Measurements from ENCODE around the gene RPUSD1.

Gene RPUSD1

DNA sequence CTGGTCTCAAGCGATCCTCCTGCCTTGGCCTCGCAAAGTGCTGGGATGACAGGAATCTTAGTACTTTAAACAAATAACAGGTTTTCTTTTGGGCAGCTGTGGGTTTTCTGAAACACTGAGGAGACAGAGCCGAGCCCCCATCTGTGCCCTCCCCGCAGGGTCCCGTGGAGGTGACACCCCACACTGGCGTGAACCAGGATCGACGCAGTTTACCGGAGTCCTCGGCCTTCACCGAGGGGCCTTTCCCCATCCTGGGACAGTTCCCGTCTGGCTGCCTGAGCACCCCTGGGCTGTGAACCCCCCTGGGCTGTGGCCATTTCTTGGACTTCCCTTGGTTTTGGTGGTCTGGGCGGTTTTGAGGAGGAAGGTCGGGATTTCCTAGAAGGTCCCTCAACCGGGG, 27.7 kb upstream of the RPUSD1 start:
- no peaks in the 10 kb centered on the region for H3K27me3 ChIP-seq (ENCODE audit: low read length)
- no peaks in the 10 kb centered on the region for H3K36me3 ChIP-seq (ENCODE audit: low read length)
- no peaks in the 10 kb centered on the region for H3K9me2 ChIP-seq (replicated peaks; ENCODE audit: insufficient read depth, low read length)
- no peaks in the 10 kb centered on the region for H4K20me1 ChIP-seq (ENCODE audit: low read depth, low read length)
- H3K4me2 ChIP-seq (ENCODE audit: low read depth, low read length, poor library complexity, severe bottlenecking) = no peak overlapping the region
- no peak overlapping the region for H3K9ac ChIP-seq (ENCODE audit: low read length)
- no peaks in the 10 kb centered on the region for H3K79me2 ChIP-seq (ENCODE audit: insufficient read depth, low read length)
- no peak overlapping the region for H3K4me3 ChIP-seq (ENCODE audit: insufficient read depth, low read length, poor library complexity, severe bottlenecking)
- H3K9me3 ChIP-seq (ENCODE audit: insufficient read depth, low read length) = no peaks in the 10 kb centered on the region
- H2AFZ ChIP-seq (ENCODE audit: low read depth, low read length, severe bottlenecking) = no peak overlapping the region
- TF ChIP-seq, protein P1, sequence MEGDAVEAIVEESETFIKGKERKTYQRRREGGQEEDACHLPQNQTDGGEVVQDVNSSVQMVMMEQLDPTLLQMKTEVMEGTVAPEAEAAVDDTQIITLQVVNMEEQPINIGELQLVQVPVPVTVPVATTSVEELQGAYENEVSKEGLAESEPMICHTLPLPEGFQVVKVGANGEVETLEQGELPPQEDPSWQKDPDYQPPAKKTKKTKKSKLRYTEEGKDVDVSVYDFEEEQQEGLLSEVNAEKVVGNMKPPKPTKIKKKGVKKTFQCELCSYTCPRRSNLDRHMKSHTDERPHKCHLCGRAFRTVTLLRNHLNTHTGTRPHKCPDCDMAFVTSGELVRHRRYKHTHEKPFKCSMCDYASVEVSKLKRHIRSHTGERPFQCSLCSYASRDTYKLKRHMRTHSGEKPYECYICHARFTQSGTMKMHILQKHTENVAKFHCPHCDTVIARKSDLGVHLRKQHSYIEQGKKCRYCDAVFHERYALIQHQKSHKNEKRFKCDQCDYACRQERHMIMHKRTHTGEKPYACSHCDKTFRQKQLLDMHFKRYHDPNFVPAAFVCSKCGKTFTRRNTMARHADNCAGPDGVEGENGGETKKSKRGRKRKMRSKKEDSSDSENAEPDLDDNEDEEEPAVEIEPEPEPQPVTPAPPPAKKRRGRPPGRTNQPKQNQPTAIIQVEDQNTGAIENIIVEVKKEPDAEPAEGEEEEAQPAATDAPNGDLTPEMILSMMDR (IDR thresholded peaks at IDR 0.05; ENCODE audit: insufficient read depth, low read length, poor library complexity, severe bottlenecking) = no peak
- TF ChIP-seq EZH2phosphoT487 (conservative IDR thresholded peaks at IDR 0.05; ENCODE audit: low read length) = no peak
- no peaks in the 10 kb centered on the region for H3F3A ChIP-seq (ENCODE audit: insufficient read depth)
- H3K27ac ChIP-seq (ENCODE audit: low read depth, low read length) = no peak overlapping the region

DNA sequence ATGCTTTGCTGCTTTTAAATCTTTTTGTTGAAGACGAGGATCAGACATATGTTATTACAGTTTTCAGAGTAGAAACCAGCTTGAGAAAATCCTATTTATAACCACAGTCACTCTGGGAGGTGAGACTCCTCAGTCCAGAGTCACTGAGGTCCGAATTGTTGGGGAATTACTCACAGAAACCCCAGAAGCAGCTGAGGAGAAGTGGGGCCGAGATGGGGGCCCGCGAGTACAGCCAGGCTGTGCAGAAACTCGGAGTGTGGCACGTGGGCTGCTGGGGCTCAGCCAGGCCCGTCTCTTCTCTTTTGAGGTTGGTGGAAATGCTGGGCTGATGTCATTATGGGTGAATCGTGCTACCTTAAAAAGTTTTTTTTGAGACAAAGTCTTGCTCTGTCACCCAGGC, 26.8 kb upstream of the RPUSD1 start:
- Histone ChIP-seq H3K4me2 (ENCODE audit: low read depth, low read length, poor library complexity, severe bottlenecking) (no peak overlapping the region), H3K79me2 (ENCODE audit: insufficient read depth, low read length) (no peaks in the 10 kb centered on the region), H3K4me3 (ENCODE audit: insufficient read depth, low read length, poor library complexity, severe bottlenecking) (no peak overlapping the region), H2AFZ (ENCODE audit: low read depth, low read length, severe bottlenecking) (no peak overlapping the region), H3F3A (ENCODE audit: insufficient read depth) (no peaks in the 10 kb centered on the region), H3K27me3 (ENCODE audit: low read length) (no peaks in the 10 kb centered on the region), H3K9me3 (ENCODE audit: insufficient read depth, low read length) (no peaks in the 10 kb centered on the region), H3K27ac (ENCODE audit: low read depth, low read length) (no peak overlapping the region), H3K9ac (ENCODE audit: low read length) (no peak overlapping the region), H3K36me3 (ENCODE audit: low read length) (no peaks in the 10 kb centered on the region), H4K20me1 (ENCODE audit: low read depth, low read length) (no peaks in the 10 kb centered on the region), H3K9me2 (replicated peaks; ENCODE audit: insufficient read depth, low read length) (no peaks in the 10 kb centered on the region)
- no peak for TF ChIP-seq EZH2phosphoT487 (conservative IDR thresholded peaks at IDR 0.05; ENCODE audit: low read length)
- TF ChIP-seq, protein P1 (IDR thresholded peaks at IDR 0.05; ENCODE audit: insufficient read depth, low read length, poor library complexity, severe bottlenecking) = no peak

DNA sequence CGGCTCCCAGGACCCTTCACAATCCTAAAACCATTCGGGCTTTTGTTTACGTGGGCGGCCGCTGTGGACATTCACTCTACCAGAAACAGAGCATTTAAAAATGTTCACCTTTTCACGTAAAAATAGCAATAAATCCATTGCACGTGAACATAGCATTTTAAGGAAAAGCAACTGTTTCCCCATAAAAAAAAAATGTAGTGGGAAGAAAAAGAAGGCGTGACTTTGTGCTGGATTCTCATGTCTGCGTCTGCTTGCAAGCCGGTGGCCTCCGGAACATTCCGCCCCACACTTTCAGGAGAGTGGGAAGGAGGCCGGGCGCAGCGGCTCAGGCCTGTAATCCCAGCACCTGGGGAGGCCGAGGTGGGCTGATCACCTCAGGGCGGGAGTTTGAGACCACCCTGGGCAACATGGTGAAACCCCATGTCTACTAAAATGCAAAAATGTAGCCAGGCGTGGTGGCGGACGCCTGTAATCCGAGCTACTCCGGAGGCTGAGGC, 25.8 kb upstream of the RPUSD1 start:
- TF ChIP-seq EZH2phosphoT487 (conservative IDR thresholded peaks at IDR 0.05; ENCODE audit: low read length) = no peak
- TF ChIP-seq, protein P1 (IDR thresholded peaks at IDR 0.05; ENCODE audit: insufficient read depth, low read length, poor library complexity, severe bottlenecking) = no peak
- Histone ChIP-seq H3K27ac (ENCODE audit: low read depth, low read length) (no peak overlapping the region), H3K9me2 (replicated peaks; ENCODE audit: insufficient read depth, low read length) (no peaks in the 10 kb centered on the region), H3K36me3 (ENCODE audit: low read length) (no peaks in the 10 kb centered on the region), H3F3A (ENCODE audit: insufficient read depth) (no peaks in the 10 kb centered on the region), H3K4me3 (ENCODE audit: insufficient read depth, low read length, poor library complexity, severe bottlenecking) (no peak overlapping the region), H4K20me1 (ENCODE audit: low read depth, low read length) (no peaks in the 10 kb centered on the region), H3K9ac (ENCODE audit: low read length) (no peak overlapping the region), H3K9me3 (ENCODE audit: insufficient read depth, low read length) (no peaks in the 10 kb centered on the region), H3K27me3 (ENCODE audit: low read length) (no peaks in the 10 kb centered on the region), H3K4me2 (ENCODE audit: low read depth, low read length, poor library complexity, severe bottlenecking) (no peak overlapping the region), H2AFZ (ENCODE audit: low read depth, low read length, severe bottlenecking) (no peak overlapping the region), H3K79me2 (ENCODE audit: insufficient read depth, low read length) (no peaks in the 10 kb centered on the region)
